GM19467 (cell line): ENCODE results near the gene TPPP2.
A peak's percentile ranks its signal among the peaks of the same experiment; 100 is the strongest.
"Not testable (repeated sequence)": the region's sequence is repeated elsewhere in the genome, so short reads cannot be mapped to it uniquely, and the experiment has no call there.

Source experiments
- ATAC-seq: cut with Tn5 transposase; IDR thresholded peaks from one replicate; pipeline ENCODE4 v1.9.1; 2021; ENCODE audit warnings: mild to moderate bottlenecking, moderate library complexity; ENCODE audit not compliant: unreplicated experiment

The TPPP2 gene

DNA sequence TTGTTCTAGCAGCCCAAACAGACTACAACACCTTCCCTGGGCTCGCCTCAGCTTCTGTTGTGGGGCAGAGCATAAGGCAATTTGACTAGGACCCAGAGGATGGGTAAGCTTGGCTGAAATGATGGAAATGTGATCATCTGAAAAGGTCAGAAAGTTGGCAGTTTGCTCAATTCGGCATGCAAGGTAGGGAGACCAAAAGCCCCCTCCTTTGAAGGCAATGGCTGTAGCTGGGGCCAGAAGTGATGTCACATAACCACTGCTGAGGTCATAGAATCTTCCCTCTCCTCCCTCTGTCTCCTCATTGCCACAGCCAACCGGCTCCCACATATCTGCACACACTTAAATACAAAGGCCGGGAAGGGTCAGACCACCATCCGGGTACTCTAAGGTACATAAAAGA, at the start of gene TPPP2:
TPPP2 (plus strand) TSS at position 301 of the 400 bp plus-strand sequence. CDS start 365 bp downstream, outside the sequence.
- ATAC-seq, result no peak

DNA sequence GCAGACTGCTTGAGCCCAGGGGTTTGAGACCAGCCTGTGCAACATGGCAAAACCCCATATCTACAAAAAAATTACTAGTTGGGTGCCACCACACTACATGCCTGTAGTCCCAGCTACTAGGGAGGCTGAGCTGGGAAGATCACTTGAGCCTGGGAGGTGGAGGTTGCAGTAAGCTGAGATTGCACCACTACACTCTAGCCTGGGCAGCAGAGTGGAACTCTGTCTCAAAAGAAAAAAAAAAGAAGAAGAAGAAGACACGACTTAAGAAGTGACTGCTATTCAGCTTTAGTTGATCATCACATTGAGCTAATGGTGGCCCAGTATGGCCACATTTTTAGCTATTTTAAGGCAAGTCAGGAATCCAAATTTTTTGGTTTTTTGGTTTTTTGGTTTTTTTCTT, 49.1 kb upstream of the TPPP2 start:
- no peak for ATAC-seq

DNA sequence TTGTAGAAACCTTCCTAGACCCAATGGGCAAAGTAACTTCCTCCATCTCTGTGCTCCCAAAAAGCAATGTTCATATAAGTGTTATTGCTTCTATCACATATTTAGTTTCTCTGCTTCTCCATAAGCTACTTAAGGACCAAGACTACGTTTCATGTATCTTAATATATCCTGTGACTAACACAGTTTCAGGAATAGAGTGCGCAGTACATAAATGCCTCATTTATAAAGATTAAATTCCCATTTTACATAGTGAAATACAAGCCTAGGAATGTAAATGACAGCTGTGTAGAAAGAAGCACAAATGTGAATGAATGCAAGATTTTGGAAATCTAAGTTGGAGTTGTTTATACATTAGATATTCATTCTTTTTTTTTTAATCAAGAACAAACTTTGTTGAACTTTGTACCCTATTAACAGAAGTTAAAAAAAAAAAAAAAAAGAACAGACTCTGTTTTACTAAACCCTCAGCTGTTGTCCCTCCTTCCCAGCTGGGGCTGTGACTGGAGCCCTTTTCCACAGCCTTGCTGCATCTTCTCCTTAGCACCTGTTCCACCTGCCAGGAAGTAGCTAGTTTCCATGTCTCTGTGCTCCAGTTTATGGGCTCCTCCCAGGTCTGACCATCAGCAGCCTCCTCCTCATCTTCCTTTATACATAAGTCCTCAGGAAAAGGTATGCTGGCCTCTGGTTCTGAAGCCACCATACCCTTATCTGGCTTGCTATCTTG, 47.2 kb upstream of the TPPP2 start:
- ATAC-seq, result no peak

DNA sequence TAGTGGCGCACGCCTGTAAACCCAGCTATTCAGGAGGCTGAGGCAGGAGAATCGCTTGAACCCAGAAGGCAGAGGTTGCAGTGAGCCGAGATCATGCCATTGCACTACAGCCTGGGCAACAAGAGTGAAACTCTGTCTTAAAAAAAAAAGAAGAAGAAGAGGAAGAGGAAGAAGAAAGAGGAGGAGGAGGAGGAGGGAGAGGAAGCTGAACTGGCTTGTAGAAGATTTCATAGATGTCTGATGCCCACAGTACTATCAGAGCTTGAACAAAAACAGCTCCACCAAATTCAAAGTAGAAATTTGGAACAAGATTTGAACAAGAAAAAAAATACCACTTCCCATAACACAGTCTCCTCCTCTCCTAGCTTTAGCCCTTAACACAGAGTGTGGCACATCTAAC, 44.4 kb upstream of the TPPP2 start:
- not testable (repeated sequence) for ATAC-seq

DNA sequence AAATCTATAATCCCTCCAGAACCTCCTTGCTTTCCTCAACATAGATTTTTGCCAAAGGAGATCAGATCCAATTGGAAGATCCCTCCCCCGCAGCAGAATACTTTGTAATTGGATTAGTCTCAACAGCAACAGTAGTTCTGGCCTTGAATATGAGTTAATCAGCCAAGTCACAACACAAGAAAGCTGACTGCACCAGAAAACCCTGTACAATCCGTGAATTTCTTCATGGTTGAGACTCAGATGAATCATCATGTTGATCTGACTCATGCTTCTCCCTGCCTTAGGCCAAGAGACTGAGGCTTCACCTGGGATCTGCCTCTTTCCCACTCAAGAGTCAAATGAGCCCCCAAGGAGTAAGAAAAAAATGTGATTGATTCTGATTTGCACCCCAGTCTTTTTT, 43.2 kb upstream of the TPPP2 start:
- no peak for ATAC-seq

DNA sequence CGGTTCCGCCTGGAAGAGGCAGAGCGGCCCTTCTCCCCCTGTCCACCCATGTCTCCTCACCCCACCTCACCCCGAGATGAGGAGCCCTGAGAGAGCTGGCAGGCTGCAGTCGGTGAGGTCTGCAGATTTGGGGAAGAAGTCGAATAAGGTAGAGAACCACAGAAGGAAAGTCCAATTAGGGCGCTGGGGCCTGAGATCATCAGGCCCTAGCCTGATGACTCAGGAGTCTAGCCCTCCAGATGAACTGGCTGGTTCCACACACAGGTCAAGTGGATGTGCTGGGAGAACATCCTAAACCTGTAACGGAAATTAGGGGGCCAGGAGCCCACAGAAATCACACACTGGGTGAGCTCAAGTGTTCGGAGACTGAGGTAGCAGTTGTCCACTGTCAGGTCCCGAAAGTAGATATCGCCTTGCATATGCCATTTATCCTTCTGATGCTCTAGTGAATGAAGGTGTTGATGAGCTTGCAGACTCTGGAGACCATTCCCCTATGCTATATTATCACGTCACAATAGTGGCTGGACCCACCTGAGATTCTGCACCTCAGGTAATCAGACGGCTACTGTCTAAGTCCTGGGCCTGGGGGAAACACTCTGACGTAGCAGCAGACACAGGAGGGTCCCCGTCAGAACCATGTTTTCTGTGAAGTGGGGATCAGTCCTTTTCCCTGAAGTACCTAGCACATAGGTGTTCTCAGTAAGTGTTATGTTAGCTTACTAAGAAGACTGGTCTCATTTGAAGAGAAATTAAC, 41.1 kb upstream of the TPPP2 start:
- no peak for ATAC-seq

DNA sequence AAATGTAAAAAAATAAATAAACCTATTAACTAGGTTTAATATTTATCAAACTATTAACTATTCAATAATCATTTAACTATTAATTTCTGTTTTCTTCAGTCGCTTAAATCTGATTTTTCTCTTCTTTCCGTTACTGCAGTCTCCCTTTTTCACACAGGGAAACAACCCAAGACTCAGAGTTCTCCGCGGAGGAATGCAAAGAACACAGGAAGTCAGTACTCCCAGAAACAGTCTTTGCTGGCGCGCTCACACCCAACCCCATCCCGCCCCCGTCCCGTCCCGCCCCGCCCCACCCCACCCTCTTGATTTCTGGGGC, 40.6 kb upstream of the TPPP2 start:
- no peak for ATAC-seq

DNA sequence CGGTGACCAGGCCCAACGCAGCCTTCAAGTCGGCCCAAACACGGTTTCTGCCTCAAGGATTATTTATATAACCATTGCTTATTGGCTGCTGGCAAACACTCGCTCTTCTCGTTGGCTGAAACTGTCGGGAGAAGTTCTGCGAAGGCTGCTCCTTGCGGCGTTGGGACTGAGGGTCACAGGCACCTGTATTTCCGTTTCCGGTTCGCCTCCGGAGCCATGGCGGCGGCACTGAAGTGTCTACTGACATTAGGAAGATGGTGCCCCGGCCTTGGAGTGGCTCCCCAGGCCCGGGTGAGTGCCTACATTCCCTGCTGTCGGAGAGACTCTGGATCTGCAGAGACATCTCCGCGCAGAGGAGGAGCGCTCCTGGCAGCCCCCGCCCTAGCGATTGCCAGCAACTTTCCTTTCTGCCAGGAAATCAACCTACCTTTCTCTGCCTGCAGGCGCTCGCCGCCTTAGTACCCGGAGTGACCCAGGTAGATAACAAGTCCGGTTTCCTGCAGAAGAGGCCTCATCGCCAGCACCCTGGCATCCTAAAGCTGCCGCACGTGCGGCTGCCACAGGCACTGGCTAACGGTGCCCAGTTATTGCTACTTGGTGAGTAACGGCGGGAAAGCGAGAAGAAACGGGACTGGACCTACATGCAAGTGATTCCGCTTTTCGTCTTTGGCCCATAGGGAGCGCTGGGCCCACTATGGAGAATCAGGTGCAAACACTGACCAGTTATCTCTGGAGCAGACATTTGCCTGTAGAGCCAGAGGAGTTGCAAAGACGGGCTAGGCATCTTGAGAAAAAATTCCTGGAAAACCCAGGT, 40.0 kb upstream of the TPPP2 start, which contains the start of gene METTL17:
METTL17 (plus strand) TSS at position 194 of the 814 bp plus-strand sequence; CDS start at position 217, 23 bp downstream.
- ATAC-seq, result peak; percentile 95

DNA sequence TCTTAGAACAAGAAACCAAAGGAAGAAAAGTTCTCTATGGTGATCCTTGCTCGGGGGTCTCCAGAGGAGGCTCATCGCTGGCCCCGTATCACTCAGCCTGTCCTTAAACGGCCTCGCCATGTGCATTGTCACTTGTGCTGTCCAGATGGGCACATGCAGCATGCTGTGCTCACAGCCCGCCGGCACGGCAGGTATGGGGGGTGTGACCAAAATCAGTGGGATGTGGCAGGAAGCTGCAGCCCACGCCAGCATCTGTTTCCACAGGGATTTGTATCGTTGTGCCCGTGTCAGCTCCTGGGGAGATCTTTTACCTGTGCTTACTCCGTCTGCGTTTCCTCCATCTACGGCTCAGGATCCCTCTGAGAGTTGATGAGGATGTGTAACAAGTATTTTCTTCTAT, 33.5 kb upstream of the TPPP2 start:
- no peak for ATAC-seq

DNA sequence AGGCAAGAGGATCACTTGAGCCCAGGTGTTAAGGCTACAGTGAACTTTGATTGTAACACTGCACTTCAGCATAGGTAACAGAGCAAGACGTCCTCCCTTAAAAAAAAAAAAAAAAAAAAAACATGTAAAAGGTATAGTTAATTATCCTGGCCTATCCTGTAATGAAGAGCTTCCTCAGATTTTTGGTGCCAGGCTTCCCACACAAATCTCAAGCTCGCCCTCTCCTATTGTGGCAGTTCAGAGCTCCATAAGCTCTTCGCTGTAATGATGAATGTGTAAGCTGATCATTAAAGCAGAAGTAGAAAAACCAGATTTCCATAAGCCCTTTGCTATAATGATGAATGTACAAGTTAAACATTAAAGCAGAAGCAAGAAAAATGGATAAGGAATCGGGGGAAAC, 32.9 kb upstream of the TPPP2 start:
- no peak for ATAC-seq

DNA sequence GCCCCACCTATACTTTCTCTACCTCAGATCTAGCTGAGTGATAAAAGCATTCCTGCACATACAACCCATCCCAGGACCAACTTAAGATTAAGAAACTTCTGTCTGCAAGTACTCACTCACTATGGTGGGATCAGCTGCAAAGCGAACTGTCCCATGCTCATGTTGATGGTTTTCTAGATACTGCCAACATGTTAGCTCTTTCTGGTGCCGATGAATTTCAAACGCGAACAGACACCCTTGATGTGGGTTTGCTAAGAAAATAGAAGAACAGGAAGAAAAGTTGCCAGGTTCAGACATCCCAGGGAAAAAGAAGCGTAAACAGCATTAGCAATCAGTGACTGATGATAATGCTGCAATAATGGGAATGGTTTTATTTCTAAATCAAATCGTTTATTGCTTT, 32.5 kb upstream of the TPPP2 start:
- ATAC-seq, result no peak

DNA sequence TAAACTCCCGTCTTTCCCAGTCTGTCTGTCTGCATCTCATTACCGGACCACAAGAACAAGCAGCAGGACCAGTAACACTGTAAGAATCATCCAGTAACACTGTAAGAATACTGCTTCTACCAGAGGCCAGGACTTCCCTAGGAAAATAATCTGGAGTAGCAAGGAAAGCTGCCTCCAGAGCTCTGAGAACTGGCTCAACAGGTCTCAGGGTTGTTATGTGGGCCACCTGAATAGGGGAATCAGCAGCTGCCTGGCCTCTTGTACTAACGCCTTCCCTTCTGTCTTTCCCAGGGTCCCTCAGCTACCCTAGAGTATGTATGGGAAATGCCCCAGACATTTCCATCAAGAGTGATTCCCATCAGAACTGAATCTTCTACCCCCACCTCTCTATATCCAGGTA, 31.9 kb upstream of the TPPP2 start:
- no peak for ATAC-seq

DNA sequence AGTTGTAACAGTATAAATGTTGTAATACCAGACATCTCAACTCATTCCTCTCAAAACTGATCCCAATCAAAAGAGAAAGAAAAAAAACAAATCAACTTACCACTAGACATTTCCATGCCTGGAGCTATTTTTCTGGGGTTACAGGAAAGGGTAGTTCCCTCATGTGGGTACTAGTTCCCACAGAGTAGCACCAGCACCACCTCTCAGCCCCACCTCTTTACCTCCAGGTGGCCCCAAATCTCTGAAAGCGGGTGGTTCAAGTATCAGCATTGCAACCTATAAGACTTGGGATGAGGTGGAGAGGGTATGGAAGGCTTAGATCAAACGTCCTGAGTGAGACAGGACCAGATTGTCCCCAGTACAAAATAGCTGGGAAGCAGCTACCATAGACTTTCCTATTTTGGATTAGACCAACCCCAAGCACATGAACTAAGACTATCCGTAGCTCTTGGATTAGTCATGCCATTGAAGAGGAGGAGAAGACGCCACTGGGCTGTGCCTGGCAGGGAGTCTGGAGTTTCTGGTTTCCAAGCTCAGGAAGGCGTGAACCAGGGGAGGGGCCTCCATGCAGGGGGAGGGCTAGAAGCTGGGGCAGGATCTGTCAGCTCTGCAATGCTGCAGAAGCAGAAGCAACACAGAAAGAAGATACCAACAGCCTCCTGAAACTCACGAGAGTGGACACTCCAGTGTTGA, 31.2 kb upstream of the TPPP2 start, which contains the start of gene SLC39A2:
SLC39A2 (plus strand) TSS at position 620 of the 693 bp plus-strand sequence. CDS start 154 bp downstream, outside the sequence.
- no peak for ATAC-seq

DNA sequence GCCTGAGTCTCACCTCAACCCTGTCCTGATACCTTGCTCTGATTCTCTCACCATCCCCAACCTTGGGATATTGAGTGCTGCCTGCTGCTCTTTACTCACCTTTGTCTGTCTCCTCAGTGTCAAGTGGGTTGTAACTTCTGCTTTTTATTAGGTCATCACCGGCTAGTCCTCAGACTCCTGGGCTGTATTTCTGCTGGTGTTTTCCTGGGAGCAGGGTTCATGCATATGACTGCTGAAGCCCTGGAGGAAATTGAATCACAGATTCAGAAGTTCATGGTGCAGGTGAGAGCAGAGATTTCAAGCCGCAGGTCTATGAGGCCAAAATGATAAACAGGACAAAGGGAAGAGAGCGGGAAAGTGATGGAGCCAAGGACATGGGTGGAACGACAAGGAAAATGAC, 30.4 kb upstream of the TPPP2 start:
- ATAC-seq, result no peak

DNA sequence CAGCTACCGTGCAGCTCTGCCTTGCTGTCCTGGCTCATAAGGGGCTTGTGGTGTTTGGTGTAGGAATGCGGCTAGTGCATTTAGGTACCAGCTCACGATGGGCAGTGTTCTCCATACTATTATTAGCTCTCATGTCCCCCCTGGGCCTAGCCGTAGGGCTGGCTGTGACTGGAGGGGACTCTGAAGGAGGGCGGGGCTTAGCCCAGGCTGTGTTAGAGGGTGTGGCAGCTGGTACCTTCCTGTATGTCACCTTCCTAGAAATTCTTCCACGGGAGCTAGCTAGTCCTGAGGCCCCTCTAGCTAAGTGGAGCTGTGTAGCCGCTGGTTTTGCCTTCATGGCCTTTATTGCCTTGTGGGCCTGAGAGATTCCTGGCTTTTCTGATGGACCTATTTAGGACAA, 28.8 kb upstream of the TPPP2 start:
- ATAC-seq, result no peak

DNA sequence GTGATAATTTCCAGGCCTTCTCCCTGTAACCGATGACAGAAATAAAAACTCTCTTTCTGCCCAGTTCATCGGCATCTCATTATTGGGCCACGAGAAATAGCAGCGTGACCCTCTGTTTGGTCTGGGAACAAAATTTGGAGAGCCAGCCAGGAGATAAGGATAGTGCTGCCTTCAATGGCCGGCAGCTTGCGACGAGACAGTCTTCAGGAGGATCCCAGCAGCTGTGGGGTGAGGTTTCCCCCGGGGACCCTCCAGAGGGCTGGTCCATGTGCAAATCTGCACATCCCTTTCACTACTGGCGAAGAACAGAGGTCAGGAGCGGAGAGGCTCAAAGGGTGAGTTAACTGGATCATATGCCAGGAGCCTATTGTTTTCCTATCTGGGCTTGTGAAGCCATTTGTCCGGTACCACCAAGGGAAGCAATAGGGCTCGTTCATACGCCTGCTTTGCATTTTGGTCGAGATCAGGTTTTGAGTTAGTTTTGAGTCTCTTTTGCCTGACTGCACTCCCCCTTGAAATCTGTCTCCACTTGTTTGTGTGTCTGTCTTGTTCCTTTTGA, 26.1 kb upstream of the TPPP2 start:
- no peak for ATAC-seq

DNA sequence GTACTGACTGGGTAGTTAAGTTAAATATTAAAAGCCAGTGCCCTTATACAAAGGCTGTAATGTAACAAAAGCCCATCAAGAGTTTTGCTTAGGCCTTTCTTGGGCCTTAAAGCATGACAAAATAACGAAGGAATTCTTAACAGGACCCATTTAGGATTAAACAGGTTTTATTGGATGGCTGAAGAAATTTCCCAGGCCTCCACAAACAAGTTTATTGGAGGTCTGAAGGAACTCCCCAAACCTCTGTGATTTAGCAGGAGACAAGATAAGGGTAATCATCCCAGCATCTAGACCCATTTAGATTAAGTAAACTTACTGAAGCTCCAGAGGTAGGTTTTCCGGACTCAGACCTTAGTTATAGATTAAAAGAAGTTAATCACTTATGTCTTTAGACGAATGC, 20.3 kb upstream of the TPPP2 start:
- ATAC-seq, result not testable (repeated sequence)

DNA sequence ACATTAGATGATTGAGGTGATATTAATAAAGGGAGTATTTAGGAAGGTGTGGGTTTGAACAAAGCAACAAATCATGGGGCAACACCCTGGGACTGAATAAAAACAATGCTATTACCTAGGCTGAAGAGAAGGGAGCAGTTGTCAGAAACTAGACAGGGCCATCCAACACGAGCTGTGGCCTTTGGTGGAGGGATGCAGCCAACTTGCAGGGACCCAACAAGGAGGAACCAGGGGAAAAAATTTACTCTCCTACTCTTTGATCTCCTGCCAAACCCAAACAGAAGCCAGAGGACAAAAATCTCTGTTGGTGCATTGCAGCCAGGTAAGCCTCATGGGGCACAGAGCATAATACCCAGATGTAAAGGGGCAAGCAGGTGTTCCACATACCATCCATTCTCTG, 18.9 kb upstream of the TPPP2 start:
- no peak for ATAC-seq

DNA sequence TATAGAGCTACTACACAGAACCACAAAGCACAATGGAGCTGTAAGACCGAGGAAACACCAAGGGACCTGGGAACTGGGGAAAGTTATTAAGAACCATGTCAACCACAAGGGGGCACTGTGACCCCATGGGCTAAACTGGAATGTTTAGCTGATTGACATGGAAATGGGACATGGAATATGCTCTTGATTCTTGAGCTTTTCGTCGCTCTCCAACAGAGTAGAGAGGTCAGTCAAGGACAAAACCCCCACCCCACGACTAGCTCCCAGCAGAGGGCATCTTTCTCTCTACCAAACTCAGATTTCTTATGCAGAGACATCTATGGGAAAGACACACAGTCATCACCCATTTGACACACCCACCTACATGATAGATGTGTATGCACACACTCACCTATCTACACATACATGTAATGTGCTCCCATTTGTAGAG, 15.2 kb upstream of the TPPP2 start:
- ATAC-seq, result no peak

DNA sequence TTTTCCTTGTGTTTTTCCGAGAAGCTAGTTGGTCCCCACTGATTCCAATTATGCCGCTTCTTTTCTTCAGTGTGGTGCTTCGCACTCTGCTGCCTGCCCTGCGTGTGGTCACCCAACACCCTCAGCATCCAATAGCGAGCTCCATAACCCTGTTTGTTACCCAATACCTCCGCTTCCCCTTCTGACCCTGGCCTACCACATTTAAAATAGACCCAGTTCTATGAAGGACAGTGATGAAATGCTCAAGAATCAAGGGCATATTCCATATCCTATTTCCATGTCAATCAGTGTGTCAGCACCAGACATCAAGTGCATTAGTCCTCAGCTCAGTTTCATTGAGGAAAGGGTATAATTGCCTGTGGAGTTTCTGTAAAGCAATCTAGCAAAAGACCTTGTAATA, 14.7 kb upstream of the TPPP2 start:
- no peak for ATAC-seq
